ENCODE data around the gene ANKMY1.

- no peak for TF ChIP-seq ZFP30 (CRISPR knock-in tag; IDR thresholded peaks at IDR 0.05)
- no peak for TF ChIP-seq TCF4 (CRISPR knock-in tag; IDR thresholded peaks at IDR 0.05; ENCODE audit: borderline replicate concordance)
- TF ChIP-seq ESRRG (CRISPR knock-in tag; IDR thresholded peaks at IDR 0.05), result no peak
- TF ChIP-seq ZC3H10 (CRISPR knock-in tag; IDR thresholded peaks at IDR 0.05), result no peak
- no peak for TF ChIP-seq SNAI2 (CRISPR knock-in tag; IDR thresholded peaks at IDR 0.05)
- no peak for TF ChIP-seq CSDC2 (CRISPR knock-in tag; IDR thresholded peaks at IDR 0.05)
- no peak for TF ChIP-seq RARB (CRISPR knock-in tag; IDR thresholded peaks at IDR 0.05)
- TF ChIP-seq PPARA (CRISPR knock-in tag; IDR thresholded peaks at IDR 0.05; ENCODE audit: borderline replicate concordance), result no peak
- no peak for TF ChIP-seq GLIS3 (CRISPR knock-in tag; IDR thresholded peaks at IDR 0.05)
- no peak for TF ChIP-seq ARNTL (CRISPR knock-in tag; IDR thresholded peaks at IDR 0.05; ENCODE audit: borderline replicate concordance, low read depth)
- TF ChIP-seq TOX (CRISPR knock-in tag; IDR thresholded peaks at IDR 0.05; ENCODE audit: borderline replicate concordance), result no peak
Measured at GRCh38 chr2:240478346-240479110, 79.3 kb downstream of the ANKMY1 start.
